ENCODE data around the gene NADK. TPM values are rescaled to one million over a fixed set of nuclear protein-coding genes. Genes with fewer than 3 reads are reported as not detected.

NADK gene
- total and polyA plus RNA-seq, 2 donors from 2014 or later = 37.9 to 76.3 TPM

DNA sequence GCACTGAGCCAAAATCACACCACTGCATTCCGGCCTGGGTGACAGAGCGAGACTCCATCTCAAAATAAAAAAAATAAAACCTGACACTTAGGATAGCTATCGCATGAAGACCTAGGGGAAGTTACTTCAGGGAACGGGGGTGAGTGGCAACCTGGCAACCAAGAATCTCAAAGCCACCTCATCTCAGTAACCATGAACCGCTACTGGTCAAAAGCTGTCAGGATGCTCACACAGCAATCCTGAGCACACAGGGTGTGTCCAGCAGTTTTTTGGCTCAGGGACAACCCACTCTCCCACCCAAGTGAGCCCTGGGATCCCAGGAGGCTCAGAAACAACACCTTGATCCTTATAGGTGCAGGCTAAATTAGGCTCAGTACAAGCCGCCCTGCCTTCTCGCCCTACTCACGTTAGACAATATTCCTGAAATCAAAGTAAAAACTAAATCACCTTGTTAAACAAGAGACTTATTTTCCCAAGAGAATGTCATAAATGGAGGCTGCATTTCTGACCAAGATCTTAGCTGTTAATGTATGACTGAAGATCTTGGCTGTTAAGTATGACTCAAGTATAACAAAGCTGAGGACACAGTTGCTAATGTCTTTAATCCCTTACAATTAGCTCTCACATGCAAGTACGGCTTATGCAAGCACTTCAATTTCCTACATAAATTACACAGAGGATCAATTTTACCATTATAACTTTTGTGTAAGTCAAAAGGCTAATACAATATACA is 48.3 kb upstream of the NADK start:
- H3K36me3 ChIP-seq (ENCODE audit: control insufficient read depth in 2 of 3, insufficient read depth in 3 of 3, low read length in 3 of 3) = peaks cover 3 to 17% (median 4%) of the 10 kb centered on the region in 3 donors
- H3K9ac ChIP-seq (ENCODE audit: low read length in 3 of 3) = no peak overlapping the region
- intact Hi-C loops (cut with DNase I) = no loop called here
- H3K4me3 ChIP-seq (ENCODE audit: low read length in 3 of 3) = no peak overlapping the region
- no peak overlapping the region for H3K27ac ChIP-seq (ENCODE audit: low read depth in 2 of 2, low read length in 2 of 2)
- DNase-seq (no peak), FAIRE-seq (no peak)
- H3K4me1 ChIP-seq (ENCODE audit: control insufficient read depth in 2 of 3, insufficient read depth in 2 of 3, low read depth in 1 of 3, low read length in 3 of 3) = peaks cover 0 to 4% (median 2%) of the 10 kb centered on the region in 3 donors
- H3K27me3 ChIP-seq (ENCODE audit: control insufficient read depth, insufficient read depth, low read length) = no peaks in the 10 kb centered on the region
- TF ChIP-seq, protein P1, sequence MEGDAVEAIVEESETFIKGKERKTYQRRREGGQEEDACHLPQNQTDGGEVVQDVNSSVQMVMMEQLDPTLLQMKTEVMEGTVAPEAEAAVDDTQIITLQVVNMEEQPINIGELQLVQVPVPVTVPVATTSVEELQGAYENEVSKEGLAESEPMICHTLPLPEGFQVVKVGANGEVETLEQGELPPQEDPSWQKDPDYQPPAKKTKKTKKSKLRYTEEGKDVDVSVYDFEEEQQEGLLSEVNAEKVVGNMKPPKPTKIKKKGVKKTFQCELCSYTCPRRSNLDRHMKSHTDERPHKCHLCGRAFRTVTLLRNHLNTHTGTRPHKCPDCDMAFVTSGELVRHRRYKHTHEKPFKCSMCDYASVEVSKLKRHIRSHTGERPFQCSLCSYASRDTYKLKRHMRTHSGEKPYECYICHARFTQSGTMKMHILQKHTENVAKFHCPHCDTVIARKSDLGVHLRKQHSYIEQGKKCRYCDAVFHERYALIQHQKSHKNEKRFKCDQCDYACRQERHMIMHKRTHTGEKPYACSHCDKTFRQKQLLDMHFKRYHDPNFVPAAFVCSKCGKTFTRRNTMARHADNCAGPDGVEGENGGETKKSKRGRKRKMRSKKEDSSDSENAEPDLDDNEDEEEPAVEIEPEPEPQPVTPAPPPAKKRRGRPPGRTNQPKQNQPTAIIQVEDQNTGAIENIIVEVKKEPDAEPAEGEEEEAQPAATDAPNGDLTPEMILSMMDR (IDR thresholded peaks at IDR 0.05; ENCODE audit: borderline replicate concordance, extremely low read depth, insufficient read depth) = no peak
- H3K9me3 ChIP-seq (ENCODE audit: control insufficient read depth in 2 of 3, insufficient read depth in 1 of 3, low read length in 3 of 3) = no peaks in the 10 kb centered on the region

DNA sequence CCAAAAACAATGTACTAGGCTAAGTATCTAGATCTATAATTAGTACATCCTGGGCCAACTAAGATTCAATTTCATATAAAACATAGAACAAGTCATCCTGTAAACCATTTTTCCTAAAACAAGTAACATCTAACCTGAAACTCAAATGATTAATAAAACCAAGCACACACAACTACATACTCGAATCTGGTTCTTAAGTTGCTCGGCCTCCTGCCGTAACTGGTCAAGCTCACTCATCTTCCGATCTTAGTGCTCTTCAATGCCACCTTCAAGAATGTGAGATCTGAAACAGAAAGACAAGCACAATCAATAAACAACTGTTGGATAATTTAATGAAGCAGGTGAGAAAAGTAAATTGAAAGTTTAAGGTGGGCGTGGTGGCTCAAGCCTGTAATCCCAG is 46.9 kb upstream of the NADK start:
- DNase-seq (no peak), FAIRE-seq (no peak)
- Histone ChIP-seq H3K27me3 (ENCODE audit: control insufficient read depth, insufficient read depth, low read length) (no peaks in the 10 kb centered on the region), H3K9me3 (ENCODE audit: control insufficient read depth in 2 of 3, insufficient read depth in 1 of 3, low read length in 3 of 3) (no peaks in the 10 kb centered on the region), H3K27ac (ENCODE audit: low read depth in 2 of 2, low read length in 2 of 2) (no peak overlapping the region), H3K4me3 (ENCODE audit: low read length in 3 of 3) (no peak overlapping the region), H3K36me3 (ENCODE audit: control insufficient read depth in 2 of 3, insufficient read depth in 3 of 3, low read length in 3 of 3) (peaks cover 3 to 20% (median 4%) of the 10 kb centered on the region in 3 donors), H3K4me1 (ENCODE audit: control insufficient read depth in 2 of 3, insufficient read depth in 2 of 3, low read depth in 1 of 3, low read length in 3 of 3) (peaks cover 0 to 4% (median 2%) of the 10 kb centered on the region in 3 donors), H3K9ac (ENCODE audit: low read length in 3 of 3) (no peak overlapping the region)
- TF ChIP-seq, protein P1 (IDR thresholded peaks at IDR 0.05; ENCODE audit: borderline replicate concordance, extremely low read depth, insufficient read depth) = no peak
- intact Hi-C loops (cut with DNase I) = no loop called here

DNA sequence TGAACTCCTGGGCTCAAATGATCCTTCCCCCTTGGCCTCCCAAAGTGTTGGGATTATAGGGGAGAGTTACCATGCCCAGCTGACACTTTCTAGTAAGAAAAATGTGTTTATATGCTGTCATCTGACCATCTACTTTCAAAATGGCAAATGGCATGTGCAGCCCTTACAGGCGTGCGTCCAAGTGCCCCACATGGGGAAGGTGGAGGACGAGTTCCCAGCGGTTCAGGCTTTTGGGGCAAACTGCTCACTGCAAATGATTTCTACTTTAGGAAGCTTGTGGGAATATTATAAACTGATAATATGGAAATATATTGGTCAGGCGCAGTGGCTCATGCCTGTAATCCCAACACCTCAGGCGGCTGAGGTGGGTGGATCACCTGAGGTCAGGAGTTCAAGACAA is 41.5 kb upstream of the NADK start:
- H3K4me1 ChIP-seq (ENCODE audit: control insufficient read depth in 2 of 3, insufficient read depth in 2 of 3, low read depth in 1 of 3, low read length in 3 of 3) = no peaks in the 10 kb centered on the region
- no peak overlapping the region for H3K27ac ChIP-seq (ENCODE audit: low read depth in 2 of 2, low read length in 2 of 2)
- H3K27me3 ChIP-seq (ENCODE audit: control insufficient read depth, insufficient read depth, low read length) = no peaks in the 10 kb centered on the region
- no peak for FAIRE-seq
- no peaks in the 10 kb centered on the region for H3K9me3 ChIP-seq (ENCODE audit: control insufficient read depth in 2 of 3, insufficient read depth in 1 of 3, low read length in 3 of 3)
- H3K9ac ChIP-seq (ENCODE audit: low read length in 3 of 3) = no peak overlapping the region
- H3K4me3 ChIP-seq (ENCODE audit: low read length in 3 of 3) = no peak overlapping the region
- H3K36me3 ChIP-seq (ENCODE audit: control insufficient read depth in 2 of 3, insufficient read depth in 3 of 3, low read length in 3 of 3) = peaks cover 11 to 31% (median 17%) of the 10 kb centered on the region in 3 donors
- intact Hi-C loops (cut with DNase I) = no loop called here
- no peak for DNase-seq
- TF ChIP-seq, protein P1 (IDR thresholded peaks at IDR 0.05; ENCODE audit: borderline replicate concordance, extremely low read depth, insufficient read depth) = no peak
